K562 (cell line): ENCODE measurements around the gene PCDHA6. TPM values are rescaled to one million over a fixed set of nuclear protein-coding genes. Genes with fewer than 3 reads are reported as not detected.
"Not testable (repeated sequence)": the region's sequence is repeated elsewhere in the genome, so short reads cannot be mapped to it uniquely, and the experiment has no call there.

Experiments used
- ATAC-seq: fragments of 200-7000 bp; cut with Tn5 transposase; 3 replicates; pipeline ENCODE4 v1.9.1; 2020; ENCODE audit warnings: moderate library complexity
- BruUV-seq: library from RNA; stranded (reverse); fragments of 400-500 nt; replicated peaks from 2 replicates; lab custom pipeline; 2021; lab: Mats Ljungman, UMichigan
- CTCF ChIA-PET: fragments of 300-600 bp; formaldehyde crosslinking; extraction: SDS; loops from one replicate; lab custom pipeline; 2021; ENCODE audit warnings: low intra/inter-chr PET ratio; lab: Yijun Ruan, JAX
- POLR2A ChIA-PET: fragments of 300-600, 350-650 bp; sonication (Branson Sonifier 250); formaldehyde crosslinking; extraction: SDS; loops from one replicate; lab custom pipeline; 2021; ENCODE audit warnings: antibody characterized with exemption, inconsistent platforms; lab: Yijun Ruan, JAX
- DNase-seq, 4 experiments: peaks; one replicate each; pipeline versions ENCODE4 v3.0.0 to v3.0.0-alpha.2; 2011 to 2018; ENCODE audit warnings: low spot score in 3 of 4, mixed read lengths in 3 of 4; ENCODE audit errors: extremely low read depth in 1 of 4
- FAIRE-seq: peaks from 2 replicates; lab custom pipeline; 2011; peaks lifted over from hg19 to GRCh38; lab: Jason Lieb, UNC
- H2AFZ ChIP-seq: 2 replicates; pipeline ENCODE4 v1.6.0; 2011; ENCODE audit warnings: low read depth, low read length, control low read depth, inconsistent platforms
- H3K27ac ChIP-seq: fragments of 200-600 bp; 3 replicates; pipeline ENCODE4 v1.8.0; 2011; ENCODE audit warnings: low read depth, mild to moderate bottlenecking, control low read depth, inconsistent platforms, low read length, moderate library complexity, mixed read lengths; ENCODE audit errors: extremely low read depth
- H3K27me3 ChIP-seq, 2 experiments: fragments of 300-600 bp in 1 of 2; 2 replicates in 1 of 2; 3 replicates in 1 of 2; pipeline versions ENCODE4 v1.6.0 to v1.8.0; 2011; ENCODE audit warnings: inconsistent platforms in 2 of 2, low read length in 2 of 2, mild to moderate bottlenecking in 1 of 2, mixed read lengths in 1 of 2, moderate library complexity in 1 of 2; ENCODE audit not compliant: control insufficient read depth in 2 of 2, insufficient read depth in 2 of 2
- H3K36me3 ChIP-seq: fragments of 300-600 bp; 3 replicates; pipeline ENCODE4 v1.8.0; 2011; ENCODE audit warnings: mild to moderate bottlenecking, low read length, inconsistent platforms; ENCODE audit not compliant: control insufficient read depth, insufficient read depth
- H3K4me1 ChIP-seq, 2 experiments: fragments of 200-600 bp in 1 of 2; replicated peaks in 1 of 2; 2 replicates in 1 of 2; 3 replicates in 1 of 2; pipeline versions ENCODE4 v1.5.1 to v1.8.0; 2011; ENCODE audit warnings: inconsistent platforms in 2 of 2, low read length in 2 of 2, mild to moderate bottlenecking in 1 of 2, mixed read lengths in 1 of 2, moderate library complexity in 1 of 2; ENCODE audit not compliant: control insufficient read depth in 2 of 2, insufficient read depth in 2 of 2
- H3K4me2 ChIP-seq: 2 replicates; pipeline ENCODE4 v1.6.1; 2011; ENCODE audit warnings: low read length, control low read depth, inconsistent platforms, mixed read lengths; ENCODE audit not compliant: insufficient read depth
- H3K4me3 ChIP-seq: fragments of 200-600 bp; sonication (generic), shearing (Covaris generic); 2 replicates; pipeline ENCODE4 v1.5.1; 2016; ENCODE audit warnings: control low read depth, inconsistent platforms
- H3K79me2 ChIP-seq: fragments of 200-600 bp; 3 replicates; pipeline ENCODE4 v1.8.0; 2011; ENCODE audit warnings: low read length, inconsistent platforms; ENCODE audit not compliant: control insufficient read depth, insufficient read depth
- H3K9ac ChIP-seq, 2 experiments: 2 replicates each; pipeline versions ENCODE4 v1.6.0 to v1.6.1; 2011; ENCODE audit warnings: low read depth in 2 of 2, low read length in 2 of 2, control low read depth in 1 of 2, inconsistent platforms in 1 of 2, mild to moderate bottlenecking in 1 of 2, mixed read lengths in 1 of 2; ENCODE audit not compliant: insufficient read depth in 1 of 2
- H3K9me1 ChIP-seq: one replicate; pipeline ENCODE4 v1.6.0; 2011; ENCODE audit warnings: inconsistent platforms, mild to moderate bottlenecking, low read length, moderate library complexity; ENCODE audit not compliant: control insufficient read depth, insufficient read depth
- H3K9me3 ChIP-seq: replicated peaks from 2 replicates; pipeline ENCODE4 v1.5.1; 2011; ENCODE audit warnings: low read depth, low read length, inconsistent platforms; ENCODE audit not compliant: control insufficient read depth, insufficient read depth
- H4K20me1 ChIP-seq: replicated peaks from 2 replicates; pipeline ENCODE4 v1.6.1; 2011; ENCODE audit warnings: low read length, inconsistent platforms, mixed read lengths; ENCODE audit not compliant: control insufficient read depth, insufficient read depth
- CTCF ChIP-seq, 3 experiments: IDR thresholded peaks in 2 of 3; conservative IDR thresholded peaks in 1 of 3; 2 replicates each; pipeline ENCODE4 v1.5.1; 2011 to 2012; ENCODE audit warnings: low read length in 3 of 3, mild to moderate bottlenecking in 3 of 3, control low read depth in 2 of 3, improper control_type of control experiment in 1 of 3, inconsistent platforms in 1 of 3, low read depth in 1 of 3, mixed read lengths in 1 of 3, moderate library complexity in 1 of 3; ENCODE audit not compliant: insufficient read depth in 2 of 3
- ILF3 ChIP-seq: fragments of 450-650 bp; IDR thresholded peaks from 2 replicates; pipeline ENCODE4 v1.6.1; 2018; ENCODE audit warnings: antibody characterized with exemption, mild to moderate bottlenecking, moderate library complexity, borderline replicate concordance
- TFE3 ChIP-seq: fragments of 450-650 bp; formaldehyde crosslinking; IDR thresholded peaks from 2 replicates; pipeline ENCODE4 v1.4.0; 2020; ENCODE audit warnings: mild to moderate bottlenecking, mixed read lengths
- ZFPM2 ChIP-seq: fragments of 250-450 bp; sonication (Bioruptor Pico); IDR thresholded peaks from 2 replicates; pipeline ENCODE4 v1.5.1; 2022; ENCODE audit warnings: mild to moderate bottlenecking
- ZNF280A ChIP-seq: fragments of 450-650 bp; IDR thresholded peaks from 2 replicates; pipeline ENCODE4 v1.6.1; 2018; ENCODE audit warnings: mild to moderate bottlenecking, low read depth; ENCODE audit not compliant: partially characterized antibody
- WGBS: fragments of 100-300 bp; shearing (Covaris generic); methylation state at CpG from one replicate; pipeline ENCODE4 v1.1.6; 2016; ENCODE audit warnings: low coverage, mixed read lengths; ENCODE audit not compliant: insufficient coverage; ENCODE audit errors: missing lambda C conversion rate; 5-methylcytosine and 5-hydroxymethylcytosine counted together
- in situ Hi-C: fragments of 300-500 bp; cut with MboI; formaldehyde crosslinking; loops from 4 replicates; pipeline ENCODE4 v1.15.0; 2018; ENCODE audit warnings: inconsistent platforms, mixed read lengths
- intact Hi-C: fragments of 100-400 bp; cut with micrococcal nuclease; formaldehyde crosslinking; loops from 2 replicates; pipeline ENCODE4 v1.14.2; 2022
- polyA plus RNA-seq, 8 experiments: library from polyadenylated mRNA; depleted of rRNA in 4 of 8; stranded (reverse) in 5 of 8; unstranded in 3 of 8; fragments of >200 nt; fragmentation: Nextera tagmentation in 2 of 8; fragmentation: Illumina TruSeq in 1 of 8; extraction: Ambion mirVana in 2 of 8; extraction: Trizol in 1 of 8; gene quantifications; 2 replicates each; pipeline versions ENCODE4 v1.2.1 to v1.2.3, GENCODE V29; 2011 to 2014; ENCODE audit warnings: inconsistent platforms in 1 of 8, missing spikeins in 1 of 8
- total RNA-seq, 7 experiments: library from RNA; depleted of rRNA in 6 of 7; stranded (reverse); fragments of >200 nt in 6 of 7; fragmentation: Illumina TruSeq in 2 of 7; extraction: Trizol in 2 of 7; gene quantifications; 2 replicates each; pipeline versions ENCODE4 v1.2.1 to v1.2.3, GENCODE V29; 2011 to 2021; ENCODE audit warnings: low replicate concordance in 1 of 7

The PCDHA6 gene
- total and polyA plus RNA-seq, 9 of the 15 experiments (the other 6 are each of a cell fraction or from before 2014, with no cell fraction given): not detected

GRCh38 chr5:140875085-140876065 is 47.6 kb downstream of the PCDHA6 start, which contains the start of gene PCDHA12:
PCDHA12 (plus strand) TSS chr5:140875308; CDS start chr5:140875473, 165 bp downstream.
- H3K4me3 ChIP-seq: no peak within 1 kb of the TSS
- no peaks in the 10 kb centered on the region; the same call in 1 of the 2 replicates for H3K9me3 ChIP-seq
- no peaks in the 10 kb centered on the region; a peak in 1 of 5 replicates for H3K4me1 ChIP-seq
- ATAC-seq (no peak), DNase-seq (no peak), FAIRE-seq (no peak)
- WGBS: 14% methylated on average over 41 of the region's 47 CpGs
- CTCF ChIA-PET: no interaction called here
- intact Hi-C loops (no loop called here), in situ Hi-C loops (no loop called here)
- no peak within 1 kb of the TSS for H3K27ac ChIP-seq
- no peak within 1 kb of the TSS for H3K4me2 ChIP-seq
- H3K36me3 ChIP-seq: no peaks in the 10 kb centered on the region
- H3K27me3 ChIP-seq: no peaks in the 10 kb centered on the region
- H3K9ac ChIP-seq: no peak within 1 kb of the TSS
- no peak within 1 kb of the TSS for H2AFZ ChIP-seq
- H3K79me2 ChIP-seq: no peaks in the 10 kb centered on the region
- no peaks in the 10 kb centered on the region for H3K9me1 ChIP-seq
- no peaks in the 10 kb centered on the region for H4K20me1 ChIP-seq
- POLR2A ChIA-PET: no interaction called here
- TF ChIP-seq ZFPM2: no peak
- TF ChIP-seq CTCF (IDR thresholded peaks at IDR 0.05 in 2 of 3, conservative IDR thresholded peaks at IDR 0.05 in 1 of 3; ENCODE audit: insufficient read depth in 2 of 3, low read depth in 1 of 3, low read length in 3 of 3): 0 out of 6 replicates have a peak, but pooled peaks of 1 of the 3 experiments have one; percentile 21
- peak; percentile 64 for TF ChIP-seq TFE3 (CRISPR knock-in tag)
- no peak for TF ChIP-seq ILF3
- no peak for TF ChIP-seq ZNF280A
- TF ChIP-seq, all 486 proteins: peak for 2
- BruUV-seq: no TSS peak

GRCh38 chr5:140876541-140877261 is 48.9 kb downstream of the PCDHA6 start:
- CTCF ChIA-PET: not testable (repeated sequence)

More at GRCh38 chr5:140876541-140877261, 48.9 kb downstream of the PCDHA6 start:
- WGBS: 46% methylated on average over 55 of the region's 80 CpGs
- POLR2A ChIA-PET, H3K4me2 ChIP-seq, H3K9me3 ChIP-seq, H3K27me3 ChIP-seq, BruUV-seq, H4K20me1 ChIP-seq, H3K79me2 ChIP-seq, ATAC-seq, H3K9ac ChIP-seq, in situ Hi-C loops, DNase-seq, H3K4me1 ChIP-seq, H3K9me1 ChIP-seq, intact Hi-C loops, FAIRE-seq, H3K36me3 ChIP-seq, H3K4me3 ChIP-seq, H3K27ac ChIP-seq, H2AFZ ChIP-seq: not testable (repeated sequence)
